ENCODE measurements around the gene NFIB. TPM values are rescaled to one million over a fixed set of nuclear protein-coding genes. Genes with fewer than 3 reads are reported as not detected.

The NFIB gene
- total RNA-seq, 1 donor from 2014 or later, result 0.30 TPM

GRCh38 chr9:14296495-14297113 is 17.3 kb downstream of the NFIB start:
- H3K4me1 Mint-ChIP-seq, result peaks cover 20% of the 10 kb centered on the region
- peaks cover 6% of the 10 kb centered on the region for H3K27me3 Mint-ChIP-seq (ENCODE audit: insufficient read depth, low read depth)
- no peak overlapping the region for H3K4me3 Mint-ChIP-seq
- Histone ChIP-seq H3K27me3 (no peaks in the 10 kb centered on the region), H4K20me1 (ENCODE audit: low read depth) (no peaks in the 10 kb centered on the region), H3K27ac (no peak overlapping the region), H3K4me3 (no peak overlapping the region), H3K4me1 (no peaks in the 10 kb centered on the region), H3K4me2 (no peak overlapping the region), H3F3A (ENCODE audit: low read depth) (no peaks in the 10 kb centered on the region), H3K79me2 (ENCODE audit: low read depth) (no peaks in the 10 kb centered on the region), H3K36me3 (no peaks in the 10 kb centered on the region), H3K9me3 (ENCODE audit: low read depth) (no peaks in the 10 kb centered on the region), H3K9ac (no peak overlapping the region), H2AFZ (replicated peaks) (no peak overlapping the region)
- no peaks in the 10 kb centered on the region for H3K9me3 Mint-ChIP-seq
- TF ChIP-seq, protein P1, sequence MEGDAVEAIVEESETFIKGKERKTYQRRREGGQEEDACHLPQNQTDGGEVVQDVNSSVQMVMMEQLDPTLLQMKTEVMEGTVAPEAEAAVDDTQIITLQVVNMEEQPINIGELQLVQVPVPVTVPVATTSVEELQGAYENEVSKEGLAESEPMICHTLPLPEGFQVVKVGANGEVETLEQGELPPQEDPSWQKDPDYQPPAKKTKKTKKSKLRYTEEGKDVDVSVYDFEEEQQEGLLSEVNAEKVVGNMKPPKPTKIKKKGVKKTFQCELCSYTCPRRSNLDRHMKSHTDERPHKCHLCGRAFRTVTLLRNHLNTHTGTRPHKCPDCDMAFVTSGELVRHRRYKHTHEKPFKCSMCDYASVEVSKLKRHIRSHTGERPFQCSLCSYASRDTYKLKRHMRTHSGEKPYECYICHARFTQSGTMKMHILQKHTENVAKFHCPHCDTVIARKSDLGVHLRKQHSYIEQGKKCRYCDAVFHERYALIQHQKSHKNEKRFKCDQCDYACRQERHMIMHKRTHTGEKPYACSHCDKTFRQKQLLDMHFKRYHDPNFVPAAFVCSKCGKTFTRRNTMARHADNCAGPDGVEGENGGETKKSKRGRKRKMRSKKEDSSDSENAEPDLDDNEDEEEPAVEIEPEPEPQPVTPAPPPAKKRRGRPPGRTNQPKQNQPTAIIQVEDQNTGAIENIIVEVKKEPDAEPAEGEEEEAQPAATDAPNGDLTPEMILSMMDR (IDR thresholded peaks at IDR 0.05), result no peak
- TF ChIP-seq EZH2 (IDR thresholded peaks at IDR 0.05) (no peak), EZH2phosphoT487 (IDR thresholded peaks at IDR 0.05) (no peak)
- H3K36me3 Mint-ChIP-seq, result peaks cover 7% of the 10 kb centered on the region
- H3K27ac Mint-ChIP-seq, result no peak overlapping the region
- DNase-seq (ENCODE audit: low spot score), result no peak

DNA sequence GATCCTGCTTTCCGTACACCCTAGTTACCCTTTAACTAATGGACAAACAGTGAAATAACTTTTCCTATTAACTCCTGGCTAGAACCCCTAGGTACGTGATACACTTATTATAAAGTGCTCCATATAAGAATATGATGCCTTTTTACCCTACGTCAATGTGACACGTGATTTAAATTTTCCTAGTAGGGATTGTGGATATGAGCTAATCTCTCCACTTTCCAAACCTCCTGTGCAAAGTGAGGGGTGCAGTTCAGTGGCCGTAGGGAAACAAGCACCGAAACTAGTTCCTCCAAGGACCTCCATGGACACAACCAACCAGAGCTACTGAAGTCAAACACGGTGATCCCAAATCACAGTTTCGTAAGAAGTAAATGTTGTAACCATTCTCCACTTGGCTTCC is 19.3 kb downstream of the NFIB start:
- DNase-seq (ENCODE audit: low spot score), result no peak
- peaks cover 16% of the 10 kb centered on the region for H3K4me1 Mint-ChIP-seq
- no peaks in the 10 kb centered on the region for H3K9me3 Mint-ChIP-seq

GRCh38 chr9:14293801-14294200 is 20.1 kb downstream of the NFIB start:
- H3K9me3 Mint-ChIP-seq, result no peaks in the 10 kb centered on the region
- Histone ChIP-seq H3K27ac (no peak overlapping the region), H3K4me2 (no peak overlapping the region), H3K27me3 (no peaks in the 10 kb centered on the region), H4K20me1 (ENCODE audit: low read depth) (no peaks in the 10 kb centered on the region), H3K4me3 (no peak overlapping the region), H3K9me3 (ENCODE audit: low read depth) (no peaks in the 10 kb centered on the region), H3K9ac (no peak overlapping the region), H2AFZ (replicated peaks) (no peak overlapping the region), H3K4me1 (no peaks in the 10 kb centered on the region), H3F3A (ENCODE audit: low read depth) (no peaks in the 10 kb centered on the region), H3K36me3 (no peaks in the 10 kb centered on the region), H3K79me2 (ENCODE audit: low read depth) (no peaks in the 10 kb centered on the region)
- H3K36me3 Mint-ChIP-seq, result peaks cover 7% of the 10 kb centered on the region
- TF ChIP-seq EZH2 (IDR thresholded peaks at IDR 0.05) (no peak), EZH2phosphoT487 (IDR thresholded peaks at IDR 0.05) (no peak)
- TF ChIP-seq, protein P1 (IDR thresholded peaks at IDR 0.05), result no peak
- DNase-seq (ENCODE audit: low spot score), result no peak
- no peak overlapping the region for H3K27ac Mint-ChIP-seq
- H3K4me1 Mint-ChIP-seq, result peaks cover 16% of the 10 kb centered on the region
- no peak overlapping the region for H3K4me3 Mint-ChIP-seq
- peaks cover 5% of the 10 kb centered on the region for H3K27me3 Mint-ChIP-seq (ENCODE audit: insufficient read depth, low read depth)

More for the DNA sequence above, 19.3 kb downstream of the NFIB start:
- Histone ChIP-seq H3K9ac (no peak overlapping the region), H4K20me1 (ENCODE audit: low read depth) (no peaks in the 10 kb centered on the region), H2AFZ (replicated peaks) (no peak overlapping the region), H3K27ac (no peak overlapping the region), H3K27me3 (no peaks in the 10 kb centered on the region), H3K4me3 (no peak overlapping the region), H3K36me3 (no peaks in the 10 kb centered on the region), H3K4me1 (no peaks in the 10 kb centered on the region), H3F3A (ENCODE audit: low read depth) (no peaks in the 10 kb centered on the region), H3K79me2 (ENCODE audit: low read depth) (no peaks in the 10 kb centered on the region), H3K9me3 (ENCODE audit: low read depth) (no peaks in the 10 kb centered on the region), H3K4me2 (no peak overlapping the region)
- no peak for TF ChIP-seq EZH2 (IDR thresholded peaks at IDR 0.05)
- TF ChIP-seq, protein P1 (IDR thresholded peaks at IDR 0.05), result no peak
- no peak for TF ChIP-seq EZH2phosphoT487 (IDR thresholded peaks at IDR 0.05)
- no peak overlapping the region for H3K27ac Mint-ChIP-seq
- peaks cover 5% of the 10 kb centered on the region for H3K27me3 Mint-ChIP-seq (ENCODE audit: insufficient read depth, low read depth)
- H3K4me3 Mint-ChIP-seq, result no peak overlapping the region
- H3K36me3 Mint-ChIP-seq, result peaks cover 7% of the 10 kb centered on the region
